Measurements from ENCODE around the gene HNRNPH2.

Gene HNRNPH2

GRCh38 chrX:101427954-101428353 is 19.9 kb downstream of the HNRNPH2 start:
- Histone ChIP-seq H3K4me3 (ENCODE audit: low read depth, low read length) (no peak overlapping the region), H3K9me3 (ENCODE audit: severe bottlenecking) (peaks cover 5% of the 10 kb centered on the region), H3K27me3 (ENCODE audit: insufficient read depth, low read depth, severe bottlenecking) (no peaks in the 10 kb centered on the region), H3K27ac (no peak overlapping the region), H3K36me3 (peaks cover 3% of the 10 kb centered on the region; the same call in 1 of the 2 replicates)
- TF ChIP-seq CTCF (IDR thresholded peaks at IDR 0.05; ENCODE audit: low read depth, low read length) = no peak
- DNase-seq = no peak

- DNase-seq = no peak
- no peak overlapping the region for H3K27ac ChIP-seq
- peaks cover 3% of the 10 kb centered on the region; the same call in 1 of the 2 replicates for H3K36me3 ChIP-seq
- no peak overlapping the region for H3K4me3 ChIP-seq (ENCODE audit: low read depth, low read length)
- H3K9me3 ChIP-seq (ENCODE audit: severe bottlenecking) = peaks cover 5% of the 10 kb centered on the region
- no peak for TF ChIP-seq CTCF (IDR thresholded peaks at IDR 0.05; ENCODE audit: low read depth, low read length)
- H3K27me3 ChIP-seq (ENCODE audit: insufficient read depth, low read depth, severe bottlenecking) = no peaks in the 10 kb centered on the region
Observed at GRCh38 chrX:101429934-101430333, 21.9 kb downstream of the HNRNPH2 start.

GRCh38 chrX:101430457-101431078 is 22.5 kb downstream of the HNRNPH2 start:
- Histone ChIP-seq H3K36me3 (peaks cover 3% of the 10 kb centered on the region; the same call in 1 of the 2 replicates), H3K27me3 (ENCODE audit: insufficient read depth, low read depth, severe bottlenecking) (no peaks in the 10 kb centered on the region), H3K9me3 (ENCODE audit: severe bottlenecking) (peaks cover 5% of the 10 kb centered on the region), H3K4me3 (ENCODE audit: low read depth, low read length) (no peak overlapping the region), H3K27ac (no peak overlapping the region)
- DNase-seq = no peak
- TF ChIP-seq CTCF (IDR thresholded peaks at IDR 0.05; ENCODE audit: low read depth, low read length) = no peak

- Histone ChIP-seq H3K27ac (no peak overlapping the region), H3K36me3 (no peaks in the 10 kb centered on the region), H3K4me3 (ENCODE audit: low read depth, low read length) (no peak overlapping the region), H3K27me3 (ENCODE audit: insufficient read depth, low read depth, severe bottlenecking) (no peaks in the 10 kb centered on the region), H3K9me3 (ENCODE audit: severe bottlenecking) (no peaks in the 10 kb centered on the region)
- no peak for DNase-seq
- TF ChIP-seq CTCF (IDR thresholded peaks at IDR 0.05; ENCODE audit: low read depth, low read length) = no peak
Observed at GRCh38 chrX:101442085-101442484, 34.1 kb downstream of the HNRNPH2 start.

GRCh38 chrX:101449279-101449678 is 41.3 kb downstream of the HNRNPH2 start:
- H3K36me3 ChIP-seq = no peaks in the 10 kb centered on the region
- DNase-seq = no peak
- no peak overlapping the region for H3K4me3 ChIP-seq (ENCODE audit: low read depth, low read length)
- no peak overlapping the region for H3K27ac ChIP-seq
- no peak for TF ChIP-seq CTCF (IDR thresholded peaks at IDR 0.05; ENCODE audit: low read depth, low read length)
- no peaks in the 10 kb centered on the region for H3K27me3 ChIP-seq (ENCODE audit: insufficient read depth, low read depth, severe bottlenecking)
- H3K9me3 ChIP-seq (ENCODE audit: severe bottlenecking) = peaks cover 2% of the 10 kb centered on the region

- DNase-seq = no peak
- TF ChIP-seq CTCF (IDR thresholded peaks at IDR 0.05; ENCODE audit: low read depth, low read length) = no peak
- H3K36me3 ChIP-seq = no peaks in the 10 kb centered on the region
- no peaks in the 10 kb centered on the region for H3K27me3 ChIP-seq (ENCODE audit: insufficient read depth, low read depth, severe bottlenecking)
- peaks cover 2% of the 10 kb centered on the region for H3K9me3 ChIP-seq (ENCODE audit: severe bottlenecking)
- H3K27ac ChIP-seq = no peak overlapping the region
- no peak overlapping the region for H3K4me3 ChIP-seq (ENCODE audit: low read depth, low read length)
Observed at GRCh38 chrX:101450085-101450484, 42.1 kb downstream of the HNRNPH2 start.

Data from WERI-Rb-1 (cell line).